BLaER1 treated with 17β-estradiol and CSF1 and Interleukin-3, amounts not matched to agents 10 nM and 100 nM (cell line): ENCODE measurements around the gene SELENOO.
"Not testable (repeated sequence)": the region's sequence is repeated elsewhere in the genome, so short reads cannot be mapped to it uniquely, and the experiment has no call there.

Experiments used
- H3K27ac ChIP-seq, 11 experiments: shearing (Covaris generic); formaldehyde crosslinking; 2 replicates each; pipeline ENCODE4 v1.8.1; 2022
- H3K27me3 ChIP-seq, 11 experiments: shearing (Covaris generic); formaldehyde crosslinking; 2 replicates each; pipeline ENCODE4 v1.8.1; 2022
- H3K36me3 ChIP-seq, 11 experiments: shearing (Covaris generic); formaldehyde crosslinking; 2 replicates each; pipeline ENCODE4 v1.8.1; 2022
- H3K4me1 ChIP-seq, 10 experiments: shearing (Covaris generic); formaldehyde crosslinking; 2 replicates each; pipeline ENCODE4 v1.8.1; 2022
- H3K4me2 ChIP-seq, 11 experiments: shearing (Covaris generic); formaldehyde crosslinking; 2 replicates each; pipeline ENCODE4 v1.8.1; 2022
- H3K4me3 ChIP-seq, 10 experiments: shearing (Covaris generic); formaldehyde crosslinking; 2 replicates each; pipeline ENCODE4 v1.8.1; 2022
- H3K9ac ChIP-seq, 11 experiments: shearing (Covaris generic); formaldehyde crosslinking; 2 replicates each; pipeline ENCODE4 v1.8.1; 2022
- H3K9me3 ChIP-seq, 11 experiments: shearing (Covaris generic); formaldehyde crosslinking; replicated peaks in 1 of 11; 2 replicates each; pipeline ENCODE4 v1.8.1; 2022
- H4K20me1 ChIP-seq, 11 experiments: shearing (Covaris generic); formaldehyde crosslinking; 2 replicates each; pipeline ENCODE4 v1.8.1; 2022
- Cebpa-rat ChIP-seq, 11 experiments: shearing (Covaris generic); IDR thresholded peaks; 2 replicates each; pipeline ENCODE4 v1.8.1; 2022

Gene SELENOO

DNA sequence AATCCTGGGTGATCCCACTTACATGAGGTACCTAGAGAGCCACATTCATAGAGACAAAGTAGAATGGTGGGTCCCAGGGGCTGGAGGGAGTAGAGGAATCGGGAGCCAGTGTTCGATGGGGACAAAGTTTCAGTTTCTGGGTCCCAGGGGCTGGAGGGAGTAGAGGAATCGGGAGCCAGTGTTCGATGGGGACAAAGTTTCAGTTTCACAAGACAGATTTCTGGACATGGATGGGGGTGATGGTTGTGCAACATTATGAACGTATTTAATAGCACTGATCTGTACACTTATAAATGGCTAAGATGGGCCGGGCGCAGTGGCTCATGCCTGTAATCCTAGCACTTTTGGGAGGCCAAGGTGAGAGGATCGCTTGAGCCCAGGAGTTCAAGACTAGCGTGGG lies 4.2 kb downstream of the SELENOO start:
- H3K4me3 ChIP-seq, result not testable (repeated sequence)

GRCh38 chr22:50205781-50206569 lies 5.2 kb downstream of the SELENOO start:
- peaks cover 54 to 88% (median 80%) of the 10 kb centered on the region in 10 experiments for H3K4me1 ChIP-seq
- peak overlapping the region; percentile 68 to 96 (median 79) for H3K4me2 ChIP-seq
- no peaks in the 10 kb centered on the region for H3K27me3 ChIP-seq
- no peak overlapping the region for H3K4me3 ChIP-seq
- TF ChIP-seq Cebpa-rat (IDR thresholded peaks at IDR 0.05), result no peak
- peak overlapping the region in 5 of 11 experiments; percentile 19 to 74 (median 53); a peak in 5 of 22 replicates for H3K27ac ChIP-seq
- H3K9me3 ChIP-seq, result peaks cover 0 to 7% (median 0%) of the 10 kb centered on the region in 11 experiments; a peak in 5 of 22 replicates
- H3K9ac ChIP-seq, result peak overlapping the region in 6 of 11 experiments; percentile 36 to 68 (median 47); a peak in 12 of 22 replicates
- peaks cover 85 to 100% (median 97%) of the 10 kb centered on the region in 11 experiments for H4K20me1 ChIP-seq
- peaks cover 35 to 71% (median 48%) of the 10 kb centered on the region in 11 experiments for H3K36me3 ChIP-seq

More for the DNA sequence above, 4.2 kb downstream of the SELENOO start:
- Histone ChIP-seq H3K4me2 (peak overlapping the region; percentile 68 to 96 (median 82)), H3K4me1 (peaks cover 56 to 89% (median 82%) of the 10 kb centered on the region in 10 experiments), H3K36me3 (peaks cover 26 to 62% (median 39%) of the 10 kb centered on the region in 11 experiments), H3K27ac (peak overlapping the region in 5 of 11 experiments; percentile 19 to 60 (median 51); a peak in 10 of 22 replicates), H3K9ac (peak overlapping the region in 7 of 11 experiments; percentile 6 to 68 (median 46); a peak in 8 of 22 replicates), H4K20me1 (peaks cover 77 to 94% (median 88%) of the 10 kb centered on the region in 11 experiments)
- H3K27me3 ChIP-seq, H3K9me3 ChIP-seq: not testable (repeated sequence)
- TF ChIP-seq Cebpa-rat (IDR thresholded peaks at IDR 0.05), result peak in 2 of 11 experiments; percentile 28 to 56; a peak in 1 of 22 replicates

DNA sequence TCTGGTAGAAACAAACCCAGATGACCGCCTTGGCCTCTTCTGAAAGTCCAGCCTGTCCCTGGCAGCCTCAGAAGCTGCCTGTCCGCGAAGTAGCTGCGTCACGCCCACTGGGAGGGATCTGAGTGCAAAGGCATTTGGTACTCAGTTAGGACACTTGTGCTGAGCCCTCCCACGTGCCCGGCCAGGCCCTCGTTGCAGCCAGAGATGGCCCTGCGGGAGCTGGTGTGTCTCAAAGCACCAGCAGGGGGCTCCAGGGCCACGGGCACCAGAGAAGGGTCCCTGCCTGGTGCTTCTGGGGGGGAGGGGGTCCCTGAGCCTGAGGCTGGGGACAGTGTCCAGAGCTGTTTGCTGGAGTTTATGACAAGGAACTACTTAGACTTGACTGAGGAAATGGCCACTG lies 5.8 kb downstream of the SELENOO start:
- Histone ChIP-seq H3K9ac (peak overlapping the region in 7 of 11 experiments; percentile 17 to 68 (median 47); a peak in 10 of 22 replicates), H3K27ac (peak overlapping the region in 9 of 11 experiments; percentile 4 to 74 (median 23); a peak in 13 of 22 replicates), H3K4me1 (peaks cover 54 to 88% (median 79%) of the 10 kb centered on the region in 10 experiments), H3K4me3 (no peak overlapping the region), H4K20me1 (peaks cover 89 to 100% (median 97%) of the 10 kb centered on the region in 11 experiments), H3K36me3 (peaks cover 42 to 78% (median 54%) of the 10 kb centered on the region in 11 experiments), H3K9me3 (peaks cover 0 to 7% (median 0%) of the 10 kb centered on the region in 11 experiments; a peak in 5 of 22 replicates), H3K4me2 (peak overlapping the region; percentile 68 to 96 (median 79)), H3K27me3 (no peaks in the 10 kb centered on the region)
- TF ChIP-seq Cebpa-rat (IDR thresholded peaks at IDR 0.05), result no peak

DNA sequence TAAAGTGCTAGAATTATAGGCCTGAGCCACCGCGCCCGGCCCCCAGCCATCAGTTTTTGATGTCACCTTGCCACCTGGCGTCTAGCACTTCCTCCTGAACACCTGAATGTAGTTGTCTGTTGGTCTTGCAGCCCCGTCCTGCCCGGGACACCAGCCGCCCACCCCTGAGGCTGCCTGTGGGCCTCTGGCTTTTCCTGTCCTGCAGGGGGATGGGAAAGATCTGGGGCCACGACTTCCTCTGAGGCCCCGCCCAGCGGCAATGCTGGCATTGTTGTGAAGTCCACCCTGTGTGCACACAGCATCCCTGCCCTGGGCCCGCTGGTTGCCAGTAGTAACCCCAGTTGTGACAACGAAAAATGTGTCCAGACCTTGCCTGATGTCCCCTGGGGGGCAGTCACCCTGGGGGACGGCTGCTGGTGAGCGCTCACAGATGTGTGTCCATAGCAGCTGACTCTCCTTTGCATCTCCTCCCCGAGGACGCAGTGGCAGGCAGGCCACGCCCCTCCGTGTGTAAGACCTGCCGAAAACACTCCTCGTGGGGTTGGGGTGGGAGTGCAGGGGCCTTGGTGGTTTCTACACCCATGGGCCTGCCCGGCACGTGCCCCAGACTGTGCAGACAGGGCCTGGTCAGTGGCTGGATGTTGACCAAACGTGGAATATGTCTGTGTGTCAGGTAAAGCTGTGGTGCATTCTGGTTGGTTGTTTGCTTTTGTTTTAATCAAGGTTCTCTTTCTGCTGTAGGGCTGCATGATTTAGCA lies 6.8 kb downstream of the SELENOO start:
- H3K27ac ChIP-seq, result peak overlapping the region in 9 of 11 experiments; percentile 4 to 74 (median 23); a peak in 13 of 22 replicates

DNA sequence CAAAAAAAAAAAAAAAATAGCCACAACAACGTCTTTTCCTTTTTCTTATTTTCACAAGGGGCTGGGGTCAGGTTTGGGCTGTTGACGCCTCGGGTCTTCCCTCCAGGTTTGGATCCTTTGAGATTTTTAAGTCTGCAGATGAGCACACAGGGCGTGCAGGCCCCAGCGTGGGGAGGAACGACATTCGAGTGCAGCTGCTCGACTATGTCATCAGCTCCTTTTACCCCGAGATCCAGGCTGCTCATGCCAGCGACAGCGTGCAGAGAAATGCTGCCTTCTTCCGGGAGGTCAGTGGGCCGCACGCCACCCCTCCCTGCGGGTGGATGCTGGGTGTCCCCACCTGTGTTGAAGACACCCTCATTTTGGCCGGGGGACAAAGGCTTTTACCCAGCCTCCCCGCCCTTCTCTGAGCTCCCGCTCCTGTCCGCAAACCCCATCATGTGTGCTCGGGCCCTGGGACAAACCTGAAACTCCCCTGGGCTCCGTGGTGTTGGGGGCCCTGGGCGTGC lies 7.7 kb downstream of the SELENOO start:
- Histone ChIP-seq H3K4me2 (peak overlapping the region in 4 of 11 experiments; percentile 58 to 96 (median 80); a peak in 6 of 22 replicates), H3K27ac (peak overlapping the region in 2 of 11 experiments; percentile 60 to 74; a peak in 3 of 22 replicates), H3K4me1 (peaks cover 43 to 69% (median 64%) of the 10 kb centered on the region in 10 experiments), H3K9ac (peak overlapping the region in 1 of 11 experiments; percentile 23; a peak in 2 of 22 replicates), H3K4me3 (no peak overlapping the region), H4K20me1 (peaks cover 92 to 100% (median 97%) of the 10 kb centered on the region in 11 experiments), H3K36me3 (peaks cover 55 to 87% (median 63%) of the 10 kb centered on the region in 11 experiments), H3K9me3 (peaks cover 0 to 1% (median 0%) of the 10 kb centered on the region in 11 experiments; a peak in 3 of 22 replicates), H3K27me3 (no peaks in the 10 kb centered on the region)
- TF ChIP-seq Cebpa-rat (IDR thresholded peaks at IDR 0.05), result no peak

More for the DNA sequence above, 6.8 kb downstream of the SELENOO start:
- H3K36me3 ChIP-seq, result peaks cover 51 to 87% (median 60%) of the 10 kb centered on the region in 11 experiments
- no peak; a peak in 1 of 22 replicates for TF ChIP-seq Cebpa-rat (IDR thresholded peaks at IDR 0.05)
- peak overlapping the region; percentile 68 to 96 (median 79) for H3K4me2 ChIP-seq
- peaks cover 0 to 7% (median 0%) of the 10 kb centered on the region in 11 experiments; a peak in 5 of 22 replicates for H3K9me3 ChIP-seq
- 0 out of 20 replicates have a peak overlapping the region, but pooled peaks of 1 of the 10 experiments have one; percentile 11 for H3K4me3 ChIP-seq
- H3K4me1 ChIP-seq, result peaks cover 48 to 78% (median 70%) of the 10 kb centered on the region in 10 experiments
- H3K9ac ChIP-seq, result peak overlapping the region in 7 of 11 experiments; percentile 23 to 68 (median 47); a peak in 13 of 22 replicates
- H4K20me1 ChIP-seq, result peaks cover 89 to 100% (median 97%) of the 10 kb centered on the region in 11 experiments
- H3K27me3 ChIP-seq, result no peaks in the 10 kb centered on the region

DNA sequence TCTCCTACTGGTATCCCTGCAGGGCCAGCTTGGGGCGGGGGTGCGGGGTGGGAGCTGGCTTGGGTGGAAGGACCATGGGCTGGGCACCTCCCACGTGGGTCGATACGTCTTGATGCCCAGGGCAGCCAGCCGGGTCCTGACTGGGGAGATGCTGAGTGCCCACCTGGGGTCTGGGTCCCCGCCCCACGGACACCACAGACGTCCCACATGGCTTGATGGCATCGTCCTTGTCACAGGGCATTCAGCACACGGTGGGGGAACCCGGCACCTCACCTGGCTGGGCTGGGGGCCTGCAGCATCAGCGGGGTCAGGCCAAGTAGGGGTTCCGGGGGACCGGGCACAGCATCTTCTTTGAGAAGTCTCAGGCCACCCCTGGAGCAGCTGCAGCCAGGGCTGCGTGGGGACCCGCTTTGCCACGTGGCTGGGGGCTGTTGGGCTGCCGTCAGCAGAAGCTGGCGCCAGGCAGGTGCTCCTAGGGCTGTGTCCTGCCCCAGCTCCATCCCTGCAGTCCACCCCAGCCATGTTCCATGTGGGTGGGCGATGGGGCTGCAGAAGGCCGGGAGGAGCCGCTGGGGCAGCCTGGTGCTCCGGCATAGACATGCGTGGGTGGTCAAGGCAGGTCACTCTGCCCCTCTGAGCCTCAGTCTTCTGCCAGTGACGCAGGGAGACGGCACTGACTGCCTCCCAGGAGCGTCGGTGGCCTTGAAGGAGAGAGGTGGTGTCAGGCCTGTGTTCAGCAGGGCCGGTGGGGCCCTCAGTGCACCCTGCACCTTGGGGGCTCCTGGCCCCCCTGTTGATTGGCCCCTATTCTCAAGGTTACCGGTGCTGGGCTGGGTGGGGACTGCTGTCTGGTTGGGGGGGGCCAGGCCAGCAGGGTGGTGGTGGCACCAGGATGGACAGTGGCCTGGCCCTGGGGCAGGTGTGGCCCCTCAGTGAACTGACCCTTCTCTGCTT lies 8.4 kb downstream of the SELENOO start:
- no peak for TF ChIP-seq Cebpa-rat (IDR thresholded peaks at IDR 0.05)
- Histone ChIP-seq H3K4me1 (peaks cover 35 to 62% (median 56%) of the 10 kb centered on the region in 10 experiments), H3K4me2 (peak overlapping the region in 8 of 11 experiments; percentile 13 to 96 (median 48); a peak in 12 of 22 replicates), H4K20me1 (peaks cover 97 to 100% (median 100%) of the 10 kb centered on the region in 11 experiments), H3K9ac (peak overlapping the region in 2 of 11 experiments; percentile 8 to 31; a peak in 1 of 22 replicates), H3K4me3 (no peak overlapping the region), H3K9me3 (no peaks in the 10 kb centered on the region), H3K27me3 (no peaks in the 10 kb centered on the region), H3K36me3 (peaks cover 57 to 89% (median 66%) of the 10 kb centered on the region in 11 experiments), H3K27ac (no peak overlapping the region)

GRCh38 chr22:50209893-50210292 lies 9.1 kb downstream of the SELENOO start:
- Histone ChIP-seq H4K20me1 (peaks cover 97 to 100% (median 100%) of the 10 kb centered on the region in 11 experiments), H3K4me2 (peak overlapping the region in 7 of 11 experiments; percentile 23 to 96 (median 58); a peak in 11 of 22 replicates), H3K4me1 (peaks cover 29 to 55% (median 50%) of the 10 kb centered on the region in 10 experiments), H3K36me3 (peaks cover 58 to 95% (median 70%) of the 10 kb centered on the region in 11 experiments), H3K9me3 (no peaks in the 10 kb centered on the region), H3K9ac (0 out of 22 replicates have a peak overlapping the region, but pooled peaks of 1 of the 11 experiments have one; percentile 8), H3K4me3 (no peak overlapping the region), H3K27ac (no peak overlapping the region), H3K27me3 (no peaks in the 10 kb centered on the region)
- no peak for TF ChIP-seq Cebpa-rat (IDR thresholded peaks at IDR 0.05)
